HG03103 (cell line): ENCODE measurements around the gene WDFY3.

Source experiments
- ATAC-seq: cut with Tn5 transposase; IDR thresholded peaks from one replicate; pipeline ENCODE4 v1.9.1; 2021; ENCODE audit warnings: low read depth; ENCODE audit not compliant: unreplicated experiment

The WDFY3 gene

GRCh38 chr4:84952004-84952403 is 14.5 kb downstream of the WDFY3 start:
- ATAC-seq = no peak

DNA sequence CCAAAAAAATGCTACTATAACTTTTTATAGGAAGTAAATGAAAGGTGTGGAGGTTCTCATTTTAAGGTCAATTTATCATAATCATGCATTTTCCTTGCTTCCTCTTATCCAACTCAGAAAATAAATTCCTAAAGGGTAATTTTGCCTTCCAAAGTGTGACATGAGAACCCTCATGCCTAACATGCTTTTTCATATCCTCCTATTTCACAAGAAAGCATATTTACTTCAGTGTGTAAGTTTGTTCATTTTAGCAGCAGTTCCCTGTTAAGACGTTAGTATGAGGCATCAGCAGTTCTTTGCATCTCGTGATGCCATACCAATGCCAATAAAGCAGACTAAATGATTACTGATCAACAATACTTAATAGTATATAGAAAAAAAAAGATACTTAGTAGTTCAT is 18.4 kb downstream of the WDFY3 start:
- ATAC-seq = no peak

- no peak for ATAC-seq
Measured at GRCh38 chr4:84944947-84945346, 21.5 kb downstream of the WDFY3 start.

DNA sequence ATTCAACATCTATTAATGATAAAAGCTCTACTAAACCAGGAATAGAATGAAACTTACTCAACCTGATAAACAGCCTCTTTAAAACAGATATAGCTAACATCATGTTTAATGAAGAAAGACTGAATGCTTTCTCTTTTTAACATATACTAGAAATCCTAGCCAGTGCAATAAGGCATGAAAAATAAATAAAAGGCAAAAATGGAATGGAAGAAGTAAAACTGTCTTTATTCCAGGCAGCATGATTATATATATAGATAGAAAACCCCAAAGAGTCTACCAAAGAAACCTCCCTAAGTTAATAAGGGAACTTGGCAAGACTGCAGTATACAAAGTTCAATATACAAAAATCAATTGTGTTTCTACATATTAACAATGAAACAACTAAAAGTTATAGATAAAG is 25.5 kb downstream of the WDFY3 start:
- ATAC-seq = no peak

DNA sequence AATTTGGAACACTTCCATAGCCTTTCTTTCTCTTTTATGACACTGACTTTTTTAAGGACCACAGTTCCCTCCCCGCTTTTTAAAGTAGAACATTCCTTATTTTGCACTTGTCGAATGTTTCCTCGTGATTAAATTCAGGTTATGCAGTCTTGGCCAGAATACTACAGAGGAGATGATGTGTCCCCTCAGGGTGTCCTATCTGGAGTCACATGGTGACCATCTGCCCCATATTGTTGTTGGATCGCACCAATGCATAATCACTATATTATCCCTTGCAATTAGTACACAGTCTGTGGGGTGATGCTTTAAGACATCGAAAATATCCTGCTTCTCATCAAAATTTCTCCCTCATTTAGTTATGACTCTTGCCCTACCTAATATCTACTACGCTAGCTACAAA is 27.4 kb downstream of the WDFY3 start:
- ATAC-seq = no peak

GRCh38 chr4:84938316-84938715 is 28.2 kb downstream of the WDFY3 start:
- no peak for ATAC-seq

GRCh38 chr4:84937381-84937977 is 29.0 kb downstream of the WDFY3 start:
- ATAC-seq = no peak

DNA sequence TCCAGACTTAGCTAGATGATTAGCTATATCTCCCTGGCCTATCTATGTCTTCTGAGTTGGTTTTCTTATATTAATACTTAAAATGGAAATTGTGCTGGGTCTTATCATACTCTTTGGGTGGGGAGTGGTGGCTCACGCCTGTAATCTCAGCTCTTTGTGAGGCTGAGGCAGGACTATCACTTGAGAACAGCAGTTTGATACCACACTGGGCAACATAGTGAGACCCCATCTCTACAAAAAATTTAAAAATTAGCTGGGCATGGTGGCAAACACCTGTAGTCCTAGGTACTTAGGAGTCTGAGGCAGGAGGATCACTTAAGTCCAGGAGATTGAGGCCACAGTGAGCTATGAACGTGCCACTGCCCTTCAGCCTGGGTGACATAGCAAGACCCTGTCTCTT is 30.4 kb downstream of the WDFY3 start:
- ATAC-seq = no peak

DNA sequence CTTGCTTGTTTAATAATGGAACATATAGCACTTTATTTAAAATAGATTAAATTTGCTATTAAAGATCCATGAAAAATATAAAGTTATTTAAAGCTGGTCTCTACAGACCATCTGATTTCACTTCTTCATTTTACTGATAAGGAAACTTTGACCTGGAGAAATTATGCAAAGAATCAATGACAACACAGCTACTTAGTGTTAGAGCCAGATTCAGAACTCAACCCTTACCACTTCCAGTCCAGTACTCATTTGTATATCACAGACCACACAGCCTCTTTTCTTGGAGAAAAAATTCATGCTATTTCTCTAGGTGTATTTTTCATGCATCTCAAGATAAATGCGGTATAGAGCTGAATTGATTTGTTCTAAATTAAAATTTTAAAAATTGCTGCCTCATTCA is 34.0 kb downstream of the WDFY3 start:
- ATAC-seq = no peak

GRCh38 chr4:84931961-84932360 is 34.5 kb downstream of the WDFY3 start:
- ATAC-seq = no peak

- no peak for ATAC-seq
Measured at GRCh38 chr4:84931274-84931673, 35.2 kb downstream of the WDFY3 start.

GRCh38 chr4:84928089-84928488 is 38.4 kb downstream of the WDFY3 start:
- ATAC-seq = no peak

DNA sequence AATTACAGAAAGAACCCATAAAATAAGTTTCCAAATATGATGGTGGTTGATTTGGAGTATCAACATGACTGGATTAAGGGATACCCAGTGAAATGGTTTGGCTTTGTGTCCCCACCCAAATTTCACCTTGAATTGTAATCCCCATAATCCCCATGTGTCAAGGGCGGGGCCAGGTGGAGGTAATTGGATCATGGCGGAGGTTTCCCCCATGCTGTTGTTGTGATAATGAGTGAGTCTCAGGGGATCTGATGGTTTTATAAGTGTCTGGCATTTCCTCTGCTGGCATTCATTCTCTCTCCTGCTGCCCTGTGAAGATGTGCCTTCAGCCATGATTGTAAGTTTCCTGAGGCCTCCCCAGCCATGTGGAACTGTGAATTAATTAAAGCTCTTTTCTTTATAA is 39.1 kb downstream of the WDFY3 start:
- no peak for ATAC-seq

DNA sequence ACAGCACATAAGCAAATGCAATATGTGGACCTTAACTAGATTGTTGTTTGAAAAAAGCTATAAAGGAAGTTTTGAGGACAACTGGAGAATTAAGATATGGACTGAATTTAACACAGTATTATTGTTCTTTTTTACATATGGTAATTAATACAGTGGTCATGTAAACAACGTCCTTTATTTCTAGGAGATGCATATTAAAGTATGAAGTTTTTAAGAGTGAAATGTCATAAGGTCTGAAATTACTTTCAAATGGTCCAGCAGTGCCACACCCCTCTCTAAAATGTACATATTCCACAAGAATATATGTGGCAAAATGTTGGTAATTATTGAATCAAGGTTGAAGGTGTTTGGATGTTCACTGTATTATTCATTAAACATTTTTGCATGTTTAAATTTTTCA is 40.9 kb downstream of the WDFY3 start:
- no peak for ATAC-seq

DNA sequence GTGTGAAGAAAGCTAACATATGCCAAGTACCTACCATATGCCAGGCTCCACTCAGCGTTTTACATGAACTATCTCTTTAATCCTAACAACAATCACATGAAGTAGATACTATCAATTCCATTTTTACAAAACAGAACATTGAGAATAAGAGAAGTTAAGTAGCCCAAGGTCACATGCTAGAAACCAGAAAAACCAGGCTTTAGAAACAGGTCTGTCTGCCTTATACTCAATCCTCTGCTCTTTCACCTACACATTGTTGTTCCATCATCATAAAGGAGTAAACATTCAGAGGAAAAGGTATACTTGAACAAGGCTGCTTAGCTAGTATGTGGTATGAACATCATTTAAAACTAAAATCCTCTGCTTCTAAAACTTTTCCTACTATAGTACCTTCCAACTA is 42.1 kb downstream of the WDFY3 start:
- no peak for ATAC-seq

DNA sequence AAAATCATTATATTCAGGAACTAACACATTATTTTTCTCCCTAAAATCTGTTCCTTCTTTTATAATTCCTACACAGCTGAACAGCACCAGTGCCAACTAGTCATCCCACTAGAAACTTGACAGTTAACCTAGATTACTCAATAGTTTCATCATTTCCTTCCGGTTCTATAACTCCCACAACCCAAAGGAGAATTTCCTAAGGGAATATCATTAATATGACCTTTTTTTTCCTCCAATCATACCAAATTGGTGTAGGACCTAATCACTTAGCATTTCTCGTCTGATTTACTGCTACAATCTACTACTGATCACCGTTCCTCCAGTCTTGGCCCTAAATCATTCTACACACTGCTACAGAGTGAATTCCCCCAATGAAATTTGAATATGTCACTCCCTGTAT is 45.9 kb downstream of the WDFY3 start:
- no peak for ATAC-seq

GRCh38 chr4:84917869-84918600 is 48.5 kb downstream of the WDFY3 start:
- ATAC-seq = no peak

- ATAC-seq = no peak
Measured at GRCh38 chr4:84917086-84917821, 49.2 kb downstream of the WDFY3 start.

- ATAC-seq = no peak
Measured at GRCh38 chr4:84916227-84916626, 50.3 kb downstream of the WDFY3 start.

DNA sequence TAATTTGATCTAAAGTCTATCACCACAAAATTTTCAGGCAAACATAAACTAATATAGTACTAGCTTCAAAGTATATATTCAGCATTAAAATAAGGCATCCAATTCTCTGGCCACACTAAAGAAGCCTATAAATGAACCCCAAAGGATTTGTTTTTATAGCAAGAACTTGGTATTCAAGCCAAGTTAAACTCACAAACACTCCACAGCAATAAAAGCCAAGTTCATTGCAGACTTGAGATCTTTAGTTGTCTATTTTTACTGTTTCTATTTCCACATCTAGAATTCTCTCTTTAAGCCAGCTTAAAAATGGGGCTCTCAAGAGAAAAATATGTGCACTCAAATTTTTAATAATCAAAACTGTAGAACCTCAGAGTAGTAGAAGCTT is 51.1 kb downstream of the WDFY3 start:
- ATAC-seq = no peak

GRCh38 chr4:84914686-84915395 is 51.6 kb downstream of the WDFY3 start:
- ATAC-seq = no peak
